GM18951 (cell line): ENCODE results near the gene CYP39A1.

ENCODE experiments used
- POLR2A ChIP-seq: IDR thresholded peaks from 4 replicates; pipeline ENCODE4 v1.6.1; 2011; ENCODE audit warnings: mild to moderate bottlenecking; ENCODE audit not compliant: insufficient read length, insufficient read depth; ENCODE audit errors: extremely low read depth
- in situ Hi-C: fragments of 300-500 bp; cut with MboI; formaldehyde crosslinking; loops from one replicate; pipeline ENCODE4 v1.12.0; 2022; ENCODE audit warnings: low sequenced_read_pairs, mixed read lengths, inconsistent platforms; ENCODE audit not compliant: unreplicated experiment

CYP39A1 gene

GRCh38 chr6:46549155-46549554 is 103.5 kb downstream of the CYP39A1 start:
- TF ChIP-seq POLR2A: no peak
- in situ Hi-C loops: no loop called here

- in situ Hi-C loops: no loop called here
- TF ChIP-seq POLR2A: no peak
These were observed 111.1 kb downstream of the CYP39A1 start for GRCh38 chr6:46541556-46541955.

- no peak for TF ChIP-seq POLR2A
- in situ Hi-C loops: no loop called here
These were observed 112.8 kb downstream of the CYP39A1 start for GRCh38 chr6:46539866-46540265.

- in situ Hi-C loops: no loop called here
- no peak for TF ChIP-seq POLR2A
These were observed 113.7 kb downstream of the CYP39A1 start for GRCh38 chr6:46538800-46539480.

- in situ Hi-C loops: no loop called here
- no peak for TF ChIP-seq POLR2A
These were observed 121.7 kb downstream of the CYP39A1 start for GRCh38 chr6:46530896-46531295.

GRCh38 chr6:46528961-46529750 is 123.5 kb downstream of the CYP39A1 start:
- in situ Hi-C loops: no loop called here
- TF ChIP-seq POLR2A: no peak

GRCh38 chr6:46526607-46527006 is 126.0 kb downstream of the CYP39A1 start:
- no peak for TF ChIP-seq POLR2A
- in situ Hi-C loops: no loop called here

GRCh38 chr6:46525583-46525982 is 127.0 kb downstream of the CYP39A1 start:
- in situ Hi-C loops: no loop called here
- no peak for TF ChIP-seq POLR2A

- TF ChIP-seq POLR2A: no peak
- in situ Hi-C loops: no loop called here
These were observed 131.1 kb downstream of the CYP39A1 start for GRCh38 chr6:46521464-46521971.

GRCh38 chr6:46517202-46517601 is 135.4 kb downstream of the CYP39A1 start:
- no peak for TF ChIP-seq POLR2A
- in situ Hi-C loops: no loop called here

- no peak for TF ChIP-seq POLR2A
- in situ Hi-C loops: no loop called here
These were observed 139.1 kb downstream of the CYP39A1 start for GRCh38 chr6:46513533-46513932.

- in situ Hi-C loops: no loop called here
- no peak for TF ChIP-seq POLR2A
These were observed 141.3 kb downstream of the CYP39A1 start for GRCh38 chr6:46511320-46511719.

- TF ChIP-seq POLR2A: no peak
- in situ Hi-C loops: no loop called here
These were observed 142.0 kb downstream of the CYP39A1 start for GRCh38 chr6:46510651-46511050.
